NK-92 (cell line): Measurements from ENCODE around the gene GOLGA1.
"Not testable (repeated sequence)": the region's sequence is repeated elsewhere in the genome, so short reads cannot be mapped to it uniquely, and the experiment has no call there.

Source experiments
- DNase-seq: peaks from one replicate; lab custom pipeline; 2025; ENCODE audit not compliant: unreplicated experiment; lab: John Stamatoyannopoulos, UW

Gene GOLGA1

DNA sequence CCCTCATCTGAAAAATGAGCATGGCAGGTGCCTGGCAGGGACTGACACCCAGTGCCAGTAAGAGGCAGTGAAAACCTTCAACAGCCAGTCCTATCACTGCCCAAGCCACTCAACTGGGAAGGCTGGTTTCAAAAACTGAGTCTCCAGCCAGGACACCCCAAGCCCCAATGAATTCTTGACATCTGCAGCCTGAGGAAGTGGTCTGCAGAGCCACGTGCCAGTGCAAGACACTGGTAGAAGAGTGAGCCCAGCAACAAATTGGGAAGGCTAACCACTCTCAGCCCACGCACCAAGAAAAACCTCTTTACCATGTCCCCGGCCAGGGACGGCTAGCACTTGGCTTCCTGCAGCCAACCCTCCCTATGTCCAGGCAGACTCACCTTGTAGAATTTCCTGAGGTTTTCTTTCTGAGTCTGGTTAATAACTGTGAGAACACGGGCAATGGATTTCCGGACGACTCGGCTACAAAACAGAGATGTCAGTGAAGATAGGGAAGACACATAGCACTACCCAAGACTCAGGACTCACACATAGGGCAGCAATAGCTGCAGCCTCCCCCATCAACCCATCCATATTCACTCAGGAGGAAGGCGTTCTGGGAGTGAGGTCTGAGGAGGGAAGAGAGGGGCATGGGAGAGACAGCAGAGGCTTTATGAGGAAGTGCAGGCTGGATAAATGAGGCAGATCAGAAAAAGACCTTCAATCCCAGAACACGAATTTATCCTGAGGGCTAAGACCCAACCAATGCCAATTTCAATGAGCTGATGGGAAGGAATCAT is 80.9 kb downstream of the GOLGA1 start:
- no peak for DNase-seq

DNA sequence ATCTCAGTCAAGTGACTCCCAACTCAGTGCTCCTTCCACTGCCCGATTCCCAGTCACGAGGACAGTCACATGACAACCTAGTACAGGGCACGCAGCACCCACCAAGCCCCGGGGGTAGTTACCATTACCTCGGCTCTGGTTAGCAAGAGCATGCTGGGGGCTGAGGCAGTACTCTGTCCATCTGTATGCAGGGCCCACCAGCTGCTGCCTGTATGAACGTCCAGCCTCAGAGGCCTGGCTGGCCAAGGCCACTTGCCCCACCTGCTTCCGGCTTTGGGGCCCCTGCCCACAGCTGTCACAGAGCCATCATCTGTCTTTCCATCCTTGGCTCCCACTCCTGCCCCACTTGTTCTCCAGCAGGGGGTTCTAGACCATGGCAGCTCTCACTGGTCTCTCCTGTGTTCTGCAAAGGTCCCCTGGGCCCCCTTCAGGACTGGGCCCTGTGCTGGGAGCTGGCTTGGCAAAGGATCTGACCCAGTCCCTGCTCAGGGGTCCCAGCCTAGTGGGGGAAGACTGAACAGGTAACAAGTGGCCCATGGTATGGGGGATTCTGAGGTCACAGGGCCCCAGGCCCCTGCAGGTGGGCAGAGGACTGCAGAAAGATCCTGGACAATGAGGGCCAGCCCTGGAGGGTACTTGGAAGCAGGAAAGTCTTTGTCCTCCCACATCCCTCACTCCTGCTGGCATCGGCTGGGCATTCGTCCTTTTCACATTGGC is 82.4 kb downstream of the GOLGA1 start:
- no peak for DNase-seq

GRCh38 chr9:124857533-124858162 is 83.2 kb downstream of the GOLGA1 start:
- no peak for DNase-seq

DNA sequence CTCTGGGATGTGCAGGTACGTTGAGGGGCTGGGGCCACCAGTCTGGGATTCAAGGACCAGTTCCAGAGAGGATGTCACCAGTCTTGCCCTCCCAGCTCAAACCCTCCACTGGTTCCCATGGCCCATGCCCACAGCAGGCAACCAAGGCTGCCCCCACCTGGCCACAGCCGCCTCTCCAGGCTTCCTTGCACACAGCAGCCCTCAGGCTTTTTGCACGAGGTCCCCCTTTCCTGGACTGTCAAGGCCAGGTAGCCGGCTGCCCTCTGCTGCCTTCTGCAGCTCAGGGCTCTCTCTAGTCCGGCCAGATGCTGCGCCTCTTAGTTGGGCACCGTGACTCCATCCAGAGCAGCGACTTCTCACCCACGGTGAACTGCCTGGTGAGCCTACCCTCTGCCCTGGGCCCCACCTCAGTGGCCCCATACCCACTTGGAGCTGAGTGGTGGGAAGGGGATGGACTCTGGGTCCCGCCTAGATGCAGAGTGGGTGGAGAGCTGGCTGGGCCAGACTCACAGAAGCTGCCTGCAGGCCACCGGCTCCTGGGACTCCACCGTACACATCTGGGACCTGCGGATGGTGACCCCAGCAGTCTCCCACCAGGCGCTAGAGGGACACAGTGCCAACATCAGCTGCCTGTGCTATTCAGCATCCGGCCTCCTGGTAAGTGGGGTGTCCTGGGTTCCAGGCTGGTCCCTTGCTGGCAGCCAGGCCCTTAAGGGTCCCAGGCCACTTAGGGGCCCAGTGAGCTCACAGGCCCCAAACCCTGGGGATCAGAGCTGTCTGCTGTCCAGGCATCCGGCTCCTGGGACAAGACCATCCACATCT is 84.7 kb downstream of the GOLGA1 start:
- no peak for DNase-seq

DNA sequence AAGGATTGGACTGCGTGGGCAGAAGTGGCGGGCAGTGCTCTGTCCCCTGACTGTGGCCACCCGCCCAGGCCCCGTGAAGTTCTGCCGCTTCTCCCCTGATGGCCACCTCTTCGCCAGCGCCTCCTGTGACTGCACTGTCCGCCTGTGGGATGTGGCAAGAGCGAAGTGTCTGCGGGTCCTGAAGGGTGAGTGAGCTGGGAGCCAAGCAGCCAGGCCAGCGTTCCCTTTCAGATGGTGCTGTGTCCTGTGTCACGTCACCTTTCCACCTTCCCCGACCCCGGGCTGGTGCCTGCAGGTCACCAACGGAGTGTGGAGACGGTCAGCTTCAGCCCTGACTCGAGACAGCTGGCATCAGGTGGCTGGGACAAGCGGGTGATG is 85.3 kb downstream of the GOLGA1 start:
- DNase-seq = no peak

- no peak for DNase-seq
Measured at GRCh38 chr9:124854822-124855221, 86.1 kb downstream of the GOLGA1 start.

GRCh38 chr9:124854161-124854560 is 86.7 kb downstream of the GOLGA1 start:
- DNase-seq = no peak

DNA sequence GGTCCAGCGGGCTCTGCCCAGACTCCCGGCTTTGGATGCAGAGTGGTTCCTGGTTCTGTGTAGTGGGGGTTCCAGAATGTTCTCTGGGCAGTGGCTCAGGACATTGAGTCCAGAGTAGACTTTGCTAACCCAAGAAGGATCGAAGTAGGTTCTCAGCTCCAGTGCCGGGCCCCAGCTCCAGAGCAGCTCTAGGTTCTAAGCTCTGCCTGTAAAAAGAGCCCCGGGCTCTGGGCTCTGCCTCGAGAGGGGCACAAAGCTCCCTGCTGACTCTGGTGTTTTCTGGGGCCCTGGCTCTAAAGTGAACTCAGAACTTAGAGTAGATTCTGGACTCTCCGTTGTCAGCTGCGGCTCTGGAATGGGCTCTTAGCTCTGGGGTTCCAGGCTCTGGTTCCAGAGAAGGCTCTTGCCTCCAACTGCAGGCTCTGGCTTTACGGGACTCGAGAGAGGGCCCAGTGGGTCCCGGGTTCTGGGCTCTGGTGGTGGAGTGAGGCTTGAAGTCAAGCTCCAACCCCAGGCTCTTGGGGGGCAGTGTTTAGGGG is 87.2 kb downstream of the GOLGA1 start:
- DNase-seq = no peak

- peak; percentile 51 for DNase-seq
Measured at GRCh38 chr9:124852829-124853531, 87.9 kb downstream of the GOLGA1 start, which contains the start of gene WDR38. Gene WDR38 (plus strand): TSS chr9:124853460. CDS start chr9:124853532, 72 bp downstream.

DNA sequence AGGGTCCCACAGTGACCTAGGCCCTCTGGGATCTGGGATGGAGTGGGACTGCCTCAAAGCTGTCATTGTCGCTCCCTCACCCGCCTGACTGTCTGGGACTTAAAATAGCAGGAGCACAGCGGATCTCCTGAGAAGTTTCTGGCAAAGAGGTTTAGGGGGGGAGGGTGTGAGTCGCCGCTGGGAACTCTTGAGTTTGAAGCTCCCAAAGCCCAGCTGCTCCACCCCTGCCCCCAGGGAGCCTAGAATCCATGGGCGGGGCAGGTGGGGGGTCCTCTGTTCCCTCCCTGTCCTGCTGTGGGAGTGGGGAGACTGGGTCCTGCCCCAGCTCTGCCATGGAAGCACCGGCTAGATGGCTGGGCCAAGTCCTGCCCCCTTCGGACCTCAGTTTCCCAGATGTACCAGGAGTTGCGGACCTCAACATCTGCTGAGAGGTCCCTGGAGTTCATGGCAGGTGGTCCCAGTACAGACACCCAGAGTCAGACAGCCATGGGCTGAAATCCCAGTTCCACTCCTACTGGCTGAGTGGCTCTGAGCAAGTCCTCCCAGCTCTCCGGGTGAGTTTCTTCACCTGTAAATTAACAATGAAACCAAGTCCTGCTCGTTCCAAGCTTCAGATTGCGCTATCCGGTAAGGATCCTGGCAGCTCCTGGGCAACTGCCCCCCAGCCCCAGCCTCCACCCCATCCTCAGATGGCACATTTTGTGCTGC is 88.6 kb downstream of the GOLGA1 start:
- no peak for DNase-seq

DNA sequence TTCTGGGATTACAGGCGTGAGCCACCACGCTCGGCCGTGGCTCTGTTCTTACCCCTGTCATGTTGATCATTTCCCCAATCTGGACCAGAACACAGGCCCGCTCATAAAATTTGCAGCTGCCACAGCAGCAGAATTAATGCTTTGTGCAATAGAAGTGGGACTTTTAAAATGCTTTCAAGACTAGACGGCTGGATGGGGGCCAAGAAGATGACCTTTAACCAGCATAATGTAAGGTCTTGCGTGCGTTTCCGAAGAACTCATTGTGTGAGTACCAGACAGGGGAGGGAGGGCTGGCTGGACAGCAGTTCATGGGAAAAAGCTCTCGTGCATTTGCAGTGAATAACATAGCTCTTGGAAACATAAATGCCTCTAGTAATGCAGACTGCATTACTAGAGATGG is 91.1 kb downstream of the GOLGA1 start:
- no peak for DNase-seq

- no peak for DNase-seq
Measured at GRCh38 chr9:124846969-124847368, 93.9 kb downstream of the GOLGA1 start.

GRCh38 chr9:124846467-124846866 is 94.4 kb downstream of the GOLGA1 start:
- not testable (repeated sequence) for DNase-seq

GRCh38 chr9:124844291-124844690 is 96.6 kb downstream of the GOLGA1 start:
- no peak for DNase-seq

GRCh38 chr9:124843456-124844034 is 97.3 kb downstream of the GOLGA1 start:
- no peak for DNase-seq

DNA sequence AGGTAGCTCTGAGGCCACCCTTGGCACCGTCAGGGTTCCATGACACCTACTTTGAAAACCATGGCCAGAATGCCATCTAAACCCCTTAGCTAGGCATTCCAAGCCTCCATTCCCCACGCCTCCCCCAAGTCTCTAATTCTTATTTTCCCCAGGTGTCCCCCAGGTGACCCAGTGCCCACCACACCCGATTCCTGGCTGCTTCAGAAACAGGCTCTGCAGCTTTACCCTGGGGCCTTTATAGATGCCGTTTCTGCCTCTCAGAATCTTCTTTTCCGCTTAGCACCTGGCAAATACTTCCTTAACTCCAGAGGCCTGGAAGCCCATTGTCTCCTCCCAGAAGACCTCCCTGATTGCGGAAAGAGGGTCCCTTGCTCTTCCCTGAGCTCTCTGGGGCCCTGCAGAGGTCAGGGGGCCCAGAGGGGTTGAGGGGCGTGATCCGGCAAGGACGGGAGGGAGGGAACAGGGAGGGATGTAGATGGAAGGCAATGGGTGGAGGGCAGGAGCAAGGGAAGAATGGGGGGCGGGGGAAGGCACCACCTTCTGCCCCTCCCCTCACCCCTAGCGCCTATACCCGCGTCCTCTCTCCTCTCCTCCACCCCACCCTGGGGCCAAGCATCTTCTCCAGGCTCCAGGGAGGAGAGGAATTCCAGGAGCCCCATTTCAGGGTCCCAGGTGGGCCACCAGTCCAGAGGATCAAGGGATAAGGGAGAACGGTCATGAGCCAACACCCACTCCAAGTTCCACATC is 99.6 kb downstream of the GOLGA1 start:
- no peak for DNase-seq

- no peak for DNase-seq
Measured at GRCh38 chr9:124840300-124840833, 100.5 kb downstream of the GOLGA1 start.

DNA sequence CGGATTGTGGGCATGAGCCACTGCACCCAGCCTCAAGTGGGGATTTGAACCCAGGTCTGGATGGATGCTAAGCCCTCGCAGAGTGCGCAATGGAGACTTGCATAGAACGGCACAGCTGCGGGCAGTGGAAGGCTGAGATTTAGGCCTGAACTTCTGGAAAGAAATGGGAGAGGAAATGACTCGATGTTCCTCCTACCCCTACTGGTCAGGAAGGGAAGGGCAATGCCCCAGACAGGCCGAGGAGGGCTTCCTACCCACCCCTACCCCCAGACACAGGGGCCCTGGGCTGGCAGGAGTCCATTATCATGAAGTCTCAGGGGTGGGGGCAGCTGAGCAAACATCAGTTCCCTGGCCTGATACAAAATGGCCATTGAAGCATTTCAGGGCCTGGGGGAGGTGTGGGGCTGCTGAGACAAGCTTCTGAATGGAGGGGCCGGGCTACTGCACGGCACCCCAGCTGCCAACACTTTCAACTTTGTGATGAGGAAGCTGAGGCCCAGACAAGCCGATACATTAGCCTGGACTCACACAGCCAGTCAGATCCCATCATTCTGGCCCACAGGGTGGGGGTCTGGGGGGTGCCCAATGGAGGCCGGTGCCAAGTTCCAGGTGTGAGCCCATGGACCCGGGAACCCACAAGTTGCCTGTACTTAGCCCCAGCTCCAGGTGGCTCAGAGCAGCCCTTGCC is 101.1 kb downstream of the GOLGA1 start:
- DNase-seq = no peak
